K562 (cell line): Measurements from ENCODE around the gene HUNK. TPM values are rescaled to one million over a fixed set of nuclear protein-coding genes. Genes with fewer than 3 reads are reported as not detected.

ENCODE experiments used
- ATAC-seq: fragments of 200-7000 bp; cut with Tn5 transposase; 3 replicates; pipeline ENCODE4 v1.9.1; 2020; ENCODE audit warnings: moderate library complexity
- BruUV-seq: library from RNA; stranded (reverse); fragments of 400-500 nt; replicated peaks from 2 replicates; lab custom pipeline; 2021; lab: Mats Ljungman, UMichigan
- CTCF ChIA-PET: fragments of 300-600 bp; formaldehyde crosslinking; extraction: SDS; loops from one replicate; lab custom pipeline; 2021; ENCODE audit warnings: low intra/inter-chr PET ratio; lab: Yijun Ruan, JAX
- POLR2A ChIA-PET: fragments of 300-600, 350-650 bp; sonication (Branson Sonifier 250); formaldehyde crosslinking; extraction: SDS; loops from one replicate; lab custom pipeline; 2021; ENCODE audit warnings: antibody characterized with exemption, inconsistent platforms; lab: Yijun Ruan, JAX
- DNase-seq, 4 experiments: peaks; one replicate each; pipeline versions ENCODE4 v3.0.0 to v3.0.0-alpha.2; 2011 to 2018; ENCODE audit warnings: low spot score in 3 of 4, mixed read lengths in 3 of 4; ENCODE audit errors: extremely low read depth in 1 of 4
- FAIRE-seq: peaks from 2 replicates; lab custom pipeline; 2011; peaks lifted over from hg19 to GRCh38; lab: Jason Lieb, UNC
- H2AFZ ChIP-seq: 2 replicates; pipeline ENCODE4 v1.6.0; 2011; ENCODE audit warnings: low read depth, low read length, control low read depth, inconsistent platforms
- H3K27ac ChIP-seq: fragments of 200-600 bp; 3 replicates; pipeline ENCODE4 v1.8.0; 2011; ENCODE audit warnings: low read depth, mild to moderate bottlenecking, control low read depth, inconsistent platforms, low read length, moderate library complexity, mixed read lengths; ENCODE audit errors: extremely low read depth
- H3K27me3 ChIP-seq, 2 experiments: fragments of 300-600 bp in 1 of 2; 2 replicates in 1 of 2; 3 replicates in 1 of 2; pipeline versions ENCODE4 v1.6.0 to v1.8.0; 2011; ENCODE audit warnings: inconsistent platforms in 2 of 2, low read length in 2 of 2, mild to moderate bottlenecking in 1 of 2, mixed read lengths in 1 of 2, moderate library complexity in 1 of 2; ENCODE audit not compliant: control insufficient read depth in 2 of 2, insufficient read depth in 2 of 2
- H3K36me3 ChIP-seq: fragments of 300-600 bp; 3 replicates; pipeline ENCODE4 v1.8.0; 2011; ENCODE audit warnings: mild to moderate bottlenecking, low read length, inconsistent platforms; ENCODE audit not compliant: control insufficient read depth, insufficient read depth
- H3K4me1 ChIP-seq, 2 experiments: fragments of 200-600 bp in 1 of 2; replicated peaks in 1 of 2; 2 replicates in 1 of 2; 3 replicates in 1 of 2; pipeline versions ENCODE4 v1.5.1 to v1.8.0; 2011; ENCODE audit warnings: inconsistent platforms in 2 of 2, low read length in 2 of 2, mild to moderate bottlenecking in 1 of 2, mixed read lengths in 1 of 2, moderate library complexity in 1 of 2; ENCODE audit not compliant: control insufficient read depth in 2 of 2, insufficient read depth in 2 of 2
- H3K4me2 ChIP-seq: 2 replicates; pipeline ENCODE4 v1.6.1; 2011; ENCODE audit warnings: low read length, control low read depth, inconsistent platforms, mixed read lengths; ENCODE audit not compliant: insufficient read depth
- H3K4me3 ChIP-seq: fragments of 200-600 bp; sonication (generic), shearing (Covaris generic); 2 replicates; pipeline ENCODE4 v1.5.1; 2016; ENCODE audit warnings: control low read depth, inconsistent platforms
- H3K79me2 ChIP-seq: fragments of 200-600 bp; 3 replicates; pipeline ENCODE4 v1.8.0; 2011; ENCODE audit warnings: low read length, inconsistent platforms; ENCODE audit not compliant: control insufficient read depth, insufficient read depth
- H3K9ac ChIP-seq, 2 experiments: 2 replicates each; pipeline versions ENCODE4 v1.6.0 to v1.6.1; 2011; ENCODE audit warnings: low read depth in 2 of 2, low read length in 2 of 2, control low read depth in 1 of 2, inconsistent platforms in 1 of 2, mild to moderate bottlenecking in 1 of 2, mixed read lengths in 1 of 2; ENCODE audit not compliant: insufficient read depth in 1 of 2
- H3K9me1 ChIP-seq: one replicate; pipeline ENCODE4 v1.6.0; 2011; ENCODE audit warnings: inconsistent platforms, mild to moderate bottlenecking, low read length, moderate library complexity; ENCODE audit not compliant: control insufficient read depth, insufficient read depth
- H3K9me3 ChIP-seq: replicated peaks from 2 replicates; pipeline ENCODE4 v1.5.1; 2011; ENCODE audit warnings: low read depth, low read length, inconsistent platforms; ENCODE audit not compliant: control insufficient read depth, insufficient read depth
- H4K20me1 ChIP-seq: replicated peaks from 2 replicates; pipeline ENCODE4 v1.6.1; 2011; ENCODE audit warnings: low read length, inconsistent platforms, mixed read lengths; ENCODE audit not compliant: control insufficient read depth, insufficient read depth
- BRD9 ChIP-seq: fragments of 450-650 bp; IDR thresholded peaks from 2 replicates; pipeline ENCODE4 v1.6.1; 2018; ENCODE audit warnings: low read depth; ENCODE audit not compliant: partially characterized antibody
- HNRNPLL ChIP-seq: fragments of 200-400 bp; formaldehyde crosslinking; IDR thresholded peaks from 2 replicates; pipeline ENCODE4 v1.6.1; 2017; ENCODE audit warnings: low read length, low read depth, mild to moderate bottlenecking; ENCODE audit not compliant: poor library complexity, severe bottlenecking
- MAZ ChIP-seq, 2 experiments: fragments of 450-650 bp in 1 of 2; sonication (generic) in 1 of 2; formaldehyde crosslinking; IDR thresholded peaks in 1 of 2; conservative IDR thresholded peaks in 1 of 2; 2 replicates each; pipeline versions ENCODE4 v1.4.0 to v1.5.0; 2020; ENCODE audit warnings: mild to moderate bottlenecking in 1 of 2, missing genetic modification reagents in 1 of 2
- ZNF124 ChIP-seq: sonication (generic); formaldehyde crosslinking; IDR thresholded peaks from 2 replicates; pipeline ENCODE4 v1.8.1; 2022; ENCODE audit warnings: missing genetic modification reagents
- WGBS: fragments of 100-300 bp; shearing (Covaris generic); methylation state at CpG from one replicate; pipeline ENCODE4 v1.1.6; 2016; ENCODE audit warnings: low coverage, mixed read lengths; ENCODE audit not compliant: insufficient coverage; ENCODE audit errors: missing lambda C conversion rate; 5-methylcytosine and 5-hydroxymethylcytosine counted together
- in situ Hi-C: fragments of 300-500 bp; cut with MboI; formaldehyde crosslinking; loops from 4 replicates; pipeline ENCODE4 v1.15.0; 2018; ENCODE audit warnings: inconsistent platforms, mixed read lengths
- intact Hi-C: fragments of 100-400 bp; cut with micrococcal nuclease; formaldehyde crosslinking; loops from 2 replicates; pipeline ENCODE4 v1.14.2; 2022
- polyA plus RNA-seq, 8 experiments: library from polyadenylated mRNA; depleted of rRNA in 4 of 8; stranded (reverse) in 5 of 8; unstranded in 3 of 8; fragments of >200 nt; fragmentation: Nextera tagmentation in 2 of 8; fragmentation: Illumina TruSeq in 1 of 8; extraction: Ambion mirVana in 2 of 8; extraction: Trizol in 1 of 8; gene quantifications; 2 replicates each; pipeline versions ENCODE4 v1.2.1 to v1.2.3, GENCODE V29; 2011 to 2014; ENCODE audit warnings: inconsistent platforms in 1 of 8, missing spikeins in 1 of 8
- total RNA-seq, 7 experiments: library from RNA; depleted of rRNA in 6 of 7; stranded (reverse); fragments of >200 nt in 6 of 7; fragmentation: Illumina TruSeq in 2 of 7; extraction: Trizol in 2 of 7; gene quantifications; 2 replicates each; pipeline versions ENCODE4 v1.2.1 to v1.2.3, GENCODE V29; 2011 to 2021; ENCODE audit warnings: low replicate concordance in 1 of 7
- TF ChIP-seq, protein P1 (sequence below): fragments of 450-650 bp; conservative IDR thresholded peaks from 2 replicates; pipeline ENCODE4 v1.6.1; 2016; ENCODE audit warnings: missing genetic modification characterization, low read depth, mild to moderate bottlenecking, control low read depth, missing compliant biosample characterization

The HUNK gene
- total and polyA plus RNA-seq, 9 of the 15 experiments (the other 6 are each of a cell fraction or from before 2014, with no cell fraction given) = not detected

DNA sequence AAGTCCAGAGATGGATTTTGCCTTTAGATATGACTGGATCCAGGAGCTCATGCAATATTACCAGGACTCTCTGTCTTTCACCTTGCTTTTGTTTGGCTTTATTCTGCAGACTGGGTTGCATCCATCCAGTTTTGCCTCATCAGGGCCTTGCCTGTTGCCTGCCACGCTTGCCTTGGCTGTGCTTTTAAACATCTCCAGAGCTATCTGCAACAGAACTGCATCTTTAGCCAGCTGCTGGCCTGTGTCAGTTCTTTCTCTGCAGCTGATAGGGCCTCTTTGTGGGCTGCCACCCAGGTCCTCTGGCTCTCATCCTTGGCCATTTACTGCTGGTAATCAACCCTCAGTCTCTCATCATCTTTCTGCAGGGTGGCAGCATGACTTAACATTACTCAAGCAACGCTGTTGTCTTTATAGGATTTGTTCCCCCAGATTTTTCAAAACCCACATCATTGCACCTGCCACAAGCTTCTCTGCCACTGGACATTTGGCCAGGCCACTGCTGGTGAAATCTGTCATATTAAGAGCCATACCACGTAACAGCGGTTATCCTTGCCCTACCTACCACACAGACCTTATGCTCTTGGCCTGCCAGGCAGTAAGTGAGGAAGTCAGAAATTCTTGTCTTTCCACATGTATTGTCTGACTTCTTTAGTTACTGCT is 24.4 kb upstream of the HUNK start:
- H3K9me3 ChIP-seq = no peaks in the 10 kb centered on the region
- no peak overlapping the region for H3K4me2 ChIP-seq
- no peaks in the 10 kb centered on the region for H3K4me1 ChIP-seq
- no peaks in the 10 kb centered on the region for H3K9me1 ChIP-seq
- in situ Hi-C loops = no loop called here
- intact Hi-C loops = no loop called here
- peaks cover 2 to 12% of the 10 kb centered on the region in 2 experiments; a peak in 3 of 5 replicates for H3K27me3 ChIP-seq
- no peak for DNase-seq
- H3K36me3 ChIP-seq = no peaks in the 10 kb centered on the region
- FAIRE-seq = no peak
- CTCF ChIA-PET = no interaction called here
- no peak overlapping the region for H2AFZ ChIP-seq
- no peak overlapping the region for H3K9ac ChIP-seq
- no peak for ATAC-seq
- BruUV-seq = no TSS peak
- no peak overlapping the region for H3K4me3 ChIP-seq
- H4K20me1 ChIP-seq = no peaks in the 10 kb centered on the region
- POLR2A ChIA-PET = interaction anchor here (0.7 kb wide), 2 partner anchors 9 to 548 kb away, joined by 3 read pairs; no protein-coding TSS in a partner anchor
- H3K79me2 ChIP-seq = no peaks in the 10 kb centered on the region
- H3K27ac ChIP-seq = no peak overlapping the region
- TF ChIP-seq HNRNPLL = no peak
- no peak for TF ChIP-seq MAZ (CRISPR knock-in tag; conservative IDR thresholded peaks at IDR 0.05 in 1 of 2, IDR thresholded peaks at IDR 0.05 in 1 of 2)
- TF ChIP-seq ZNF124 (CRISPR knock-in tag) = no peak
- TF ChIP-seq, protein P1, sequence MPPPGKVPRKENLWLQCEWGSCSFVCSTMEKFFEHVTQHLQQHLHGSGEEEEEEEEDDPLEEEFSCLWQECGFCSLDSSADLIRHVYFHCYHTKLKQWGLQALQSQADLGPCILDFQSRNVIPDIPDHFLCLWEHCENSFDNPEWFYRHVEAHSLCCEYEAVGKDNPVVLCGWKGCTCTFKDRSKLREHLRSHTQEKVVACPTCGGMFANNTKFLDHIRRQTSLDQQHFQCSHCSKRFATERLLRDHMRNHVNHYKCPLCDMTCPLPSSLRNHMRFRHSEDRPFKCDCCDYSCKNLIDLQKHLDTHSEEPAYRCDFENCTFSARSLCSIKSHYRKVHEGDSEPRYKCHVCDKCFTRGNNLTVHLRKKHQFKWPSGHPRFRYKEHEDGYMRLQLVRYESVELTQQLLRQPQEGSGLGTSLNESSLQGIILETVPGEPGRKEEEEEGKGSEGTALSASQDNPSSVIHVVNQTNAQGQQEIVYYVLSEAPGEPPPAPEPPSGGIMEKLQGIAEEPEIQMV = no peak
- no peak for TF ChIP-seq BRD9
- WGBS = 0% methylated on average over 4 of the region's 4 CpGs
